ENCODE measurements around the gene XXYLT1.

Gene XXYLT1

GRCh38 chr3:195266428-195266827, 4.5 kb downstream of the XXYLT1 start:
- DNase-seq = no peak

GRCh38 chr3:195265363-195265976, 5.5 kb downstream of the XXYLT1 start:
- DNase-seq = no peak

- no peak for DNase-seq
Observed at GRCh38 chr3:195263925-195264600, 6.9 kb downstream of the XXYLT1 start.

- no peak for DNase-seq
Observed at GRCh38 chr3:195263193-195263924, 7.6 kb downstream of the XXYLT1 start.

GRCh38 chr3:195261925-195262324, 9.0 kb downstream of the XXYLT1 start:
- DNase-seq = no peak

GRCh38 chr3:195260280-195260905, 10.6 kb downstream of the XXYLT1 start:
- peak; percentile 44 for DNase-seq

GRCh38 chr3:195259475-195260279, 11.3 kb downstream of the XXYLT1 start:
- peak; percentile 91 for DNase-seq

- no peak for DNase-seq
Observed at GRCh38 chr3:195259154-195259474, 11.8 kb downstream of the XXYLT1 start.

GRCh38 chr3:195258449-195259153, 12.4 kb downstream of the XXYLT1 start:
- DNase-seq = no peak

- DNase-seq = no peak
Observed at GRCh38 chr3:195257454-195258448, 13.2 kb downstream of the XXYLT1 start.

GRCh38 chr3:195256639-195257453, 14.1 kb downstream of the XXYLT1 start:
- DNase-seq = no peak

- DNase-seq = no peak
Observed at GRCh38 chr3:195255571-195256501, 15.1 kb downstream of the XXYLT1 start.

- DNase-seq = no peak
Observed at GRCh38 chr3:195255176-195255500, 15.8 kb downstream of the XXYLT1 start.

GRCh38 chr3:195254454-195255175, 16.3 kb downstream of the XXYLT1 start:
- DNase-seq = no peak

GRCh38 chr3:195253923-195254432, 17.0 kb downstream of the XXYLT1 start:
- no peak for DNase-seq

- DNase-seq = peak; percentile 42
Observed at GRCh38 chr3:195251336-195252065, 19.5 kb downstream of the XXYLT1 start.
